ENCODE results near the gene SGMS1.

SGMS1 gene

GRCh38 chr10:50349554-50349953, 274.2 kb downstream of the SGMS1 start:
- in situ Hi-C loops (cut with HindIII; ENCODE audit: low pct_ligation_motif_present, low sequenced_read_pairs) = no loop called here
- no peak for DNase-seq
- Histone ChIP-seq H3K4me3 (ENCODE audit: low read depth, low read length) (no peak overlapping the region), H3K27me3 (replicated peaks) (no peaks in the 10 kb centered on the region), H3K36me3 (replicated peaks) (no peaks in the 10 kb centered on the region), H3K27ac (no peak overlapping the region)
- TF ChIP-seq CTCF (IDR thresholded peaks at IDR 0.05; ENCODE audit: low read depth, low read length, missing control alignments) = no peak

GRCh38 chr10:50347394-50347802, 276.4 kb downstream of the SGMS1 start:
- H3K27me3 ChIP-seq (replicated peaks) = no peaks in the 10 kb centered on the region
- H3K27ac ChIP-seq = no peak overlapping the region
- H3K36me3 ChIP-seq (replicated peaks) = peaks cover 7% of the 10 kb centered on the region
- in situ Hi-C loops (cut with HindIII; ENCODE audit: low pct_ligation_motif_present, low sequenced_read_pairs) = no loop called here
- no peak overlapping the region for H3K4me3 ChIP-seq (ENCODE audit: low read depth, low read length)
- no peak for DNase-seq
- no peak for TF ChIP-seq CTCF (IDR thresholded peaks at IDR 0.05; ENCODE audit: low read depth, low read length, missing control alignments)

- no peak for TF ChIP-seq CTCF (IDR thresholded peaks at IDR 0.05; ENCODE audit: low read depth, low read length, missing control alignments)
- in situ Hi-C loops (cut with HindIII; ENCODE audit: low pct_ligation_motif_present, low sequenced_read_pairs) = no loop called here
- Histone ChIP-seq H3K27ac (no peak overlapping the region), H3K36me3 (replicated peaks) (peaks cover 7% of the 10 kb centered on the region), H3K27me3 (replicated peaks) (no peaks in the 10 kb centered on the region), H3K4me3 (ENCODE audit: low read depth, low read length) (no peak overlapping the region)
- no peak for DNase-seq
Observed at GRCh38 chr10:50346942-50347341, 276.8 kb downstream of the SGMS1 start.

- Histone ChIP-seq H3K4me3 (ENCODE audit: low read depth, low read length) (no peak overlapping the region), H3K27me3 (replicated peaks) (no peaks in the 10 kb centered on the region), H3K27ac (no peak overlapping the region), H3K36me3 (replicated peaks) (peaks cover 7% of the 10 kb centered on the region)
- TF ChIP-seq CTCF (IDR thresholded peaks at IDR 0.05; ENCODE audit: low read depth, low read length, missing control alignments) = no peak
- in situ Hi-C loops (cut with HindIII; ENCODE audit: low pct_ligation_motif_present, low sequenced_read_pairs) = no loop called here
- DNase-seq = no peak
Observed at GRCh38 chr10:50345545-50345944, 278.2 kb downstream of the SGMS1 start.

GRCh38 chr10:50343702-50344331, 279.9 kb downstream of the SGMS1 start:
- TF ChIP-seq CTCF (IDR thresholded peaks at IDR 0.05; ENCODE audit: low read depth, low read length, missing control alignments) = no peak
- in situ Hi-C loops (cut with HindIII; ENCODE audit: low pct_ligation_motif_present, low sequenced_read_pairs) = no loop called here
- Histone ChIP-seq H3K27ac (no peak overlapping the region), H3K27me3 (replicated peaks) (no peaks in the 10 kb centered on the region), H3K4me3 (ENCODE audit: low read depth, low read length) (no peak overlapping the region), H3K36me3 (replicated peaks) (peaks cover 7% of the 10 kb centered on the region)
- no peak for DNase-seq

- Histone ChIP-seq H3K27me3 (replicated peaks) (no peaks in the 10 kb centered on the region), H3K4me3 (ENCODE audit: low read depth, low read length) (no peak overlapping the region), H3K36me3 (replicated peaks) (peaks cover 7% of the 10 kb centered on the region), H3K27ac (no peak overlapping the region)
- no peak for DNase-seq
- TF ChIP-seq CTCF (IDR thresholded peaks at IDR 0.05; ENCODE audit: low read depth, low read length, missing control alignments) = no peak
- in situ Hi-C loops (cut with HindIII; ENCODE audit: low pct_ligation_motif_present, low sequenced_read_pairs) = no loop called here
Observed at GRCh38 chr10:50341987-50342386, 281.8 kb downstream of the SGMS1 start.

Measured in brain microvascular endothelial cell (primary cell).